HG02852 (cell line): ENCODE measurements around the gene COL16A1.

ENCODE experiments used
- ATAC-seq: cut with Tn5 transposase; IDR thresholded peaks from one replicate; pipeline ENCODE4 v1.9.1; 2021; ENCODE audit warnings: mild to moderate bottlenecking, moderate library complexity; ENCODE audit not compliant: unreplicated experiment

Gene COL16A1

DNA sequence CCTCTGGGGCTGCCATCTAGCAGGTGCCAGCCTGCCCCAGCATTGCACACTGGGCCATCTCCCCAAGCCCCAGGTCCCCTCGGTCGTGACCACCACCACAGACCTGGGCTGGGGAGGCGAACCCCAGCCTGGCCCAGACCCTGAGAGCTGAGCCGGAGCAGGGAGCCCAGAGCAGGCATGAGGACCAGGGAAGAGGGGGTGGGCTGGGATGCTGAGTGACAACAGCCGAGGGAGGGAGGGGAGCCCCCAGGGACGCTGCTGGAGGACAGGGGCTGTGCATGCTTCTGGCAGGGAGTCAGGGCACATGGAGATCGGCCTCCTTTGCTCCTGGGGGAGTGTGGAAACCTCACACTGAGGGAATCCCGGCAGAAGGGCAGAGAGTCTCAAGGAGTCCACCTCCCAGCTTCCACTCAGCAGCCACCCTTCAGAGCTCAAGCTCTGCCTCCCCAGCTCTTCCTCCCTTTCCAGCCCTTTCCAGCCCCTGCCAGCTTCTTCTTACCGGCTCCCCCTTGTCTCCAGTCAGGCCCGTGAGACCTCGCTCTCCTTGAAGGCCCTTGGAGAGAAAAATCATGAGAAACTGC lies 35.4 kb downstream of the COL16A1 start:
- no peak for ATAC-seq

DNA sequence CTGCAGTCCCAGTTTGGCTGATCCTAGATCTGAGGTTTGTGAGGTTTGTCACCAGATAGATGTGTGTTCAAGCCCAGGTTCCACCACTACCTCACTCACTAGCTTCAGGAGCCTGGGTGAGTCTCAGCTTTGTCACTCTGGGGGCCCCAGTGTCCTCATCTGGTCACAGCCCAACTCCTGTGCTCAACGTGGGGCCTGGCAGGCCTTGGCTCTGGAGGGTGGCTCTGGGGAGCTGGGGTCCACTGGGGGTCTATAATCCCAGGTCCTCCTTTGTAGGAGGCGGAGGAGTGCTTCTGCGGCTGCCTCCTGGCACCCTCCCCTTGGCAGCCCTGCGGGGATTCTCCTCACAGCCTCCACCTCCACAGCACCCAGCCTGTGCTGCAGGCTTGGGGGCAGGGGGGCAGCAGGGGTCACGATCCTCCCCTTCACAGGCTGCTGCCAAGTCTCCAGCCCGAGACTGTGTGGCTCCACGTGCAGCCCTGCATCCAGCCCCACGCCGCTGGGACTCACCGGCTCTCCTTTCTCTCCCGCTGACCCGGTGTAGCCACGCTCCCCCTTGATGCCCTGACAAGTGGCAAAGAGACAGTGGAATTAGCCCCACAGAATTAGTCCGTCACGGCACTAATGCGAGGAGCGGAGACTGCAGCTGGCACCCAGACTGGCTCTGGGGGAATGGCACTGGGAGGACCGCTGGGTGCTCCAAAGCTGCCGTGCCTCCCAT lies 36.6 kb downstream of the COL16A1 start:
- no peak for ATAC-seq

DNA sequence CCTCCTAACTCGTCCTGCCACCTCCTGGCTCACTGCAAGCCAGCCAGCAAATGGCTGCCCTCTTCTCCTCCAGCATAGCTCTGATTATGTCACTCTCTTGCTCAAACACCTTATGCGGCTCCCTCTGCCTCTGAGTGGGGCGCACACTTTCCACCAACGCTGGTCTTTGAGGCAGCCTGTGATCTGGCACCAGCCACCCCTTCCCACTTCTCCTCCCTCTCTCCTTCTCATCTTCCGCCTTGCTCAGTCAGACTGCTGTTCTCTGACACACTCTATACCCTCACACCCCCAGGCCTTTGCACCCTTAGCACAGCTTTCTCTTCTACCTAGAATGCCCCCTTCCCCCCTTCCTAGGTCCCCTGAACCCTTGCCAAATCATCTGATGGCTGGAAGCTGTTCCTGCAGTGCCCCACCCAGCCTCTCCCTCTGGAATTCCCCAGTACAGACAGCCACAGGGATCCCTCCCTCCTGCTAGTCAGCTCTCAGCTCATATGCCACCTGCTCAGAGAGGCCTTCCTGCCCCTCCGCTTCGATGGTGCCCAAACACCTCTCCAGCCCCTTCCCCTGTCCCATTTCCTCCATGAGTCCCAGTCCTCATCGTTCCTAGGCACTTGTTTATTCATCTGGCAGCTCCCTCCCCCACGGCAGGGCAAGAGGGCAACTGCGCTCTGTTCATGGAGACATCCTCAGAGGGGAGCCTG lies 37.4 kb downstream of the COL16A1 start:
- no peak for ATAC-seq

DNA sequence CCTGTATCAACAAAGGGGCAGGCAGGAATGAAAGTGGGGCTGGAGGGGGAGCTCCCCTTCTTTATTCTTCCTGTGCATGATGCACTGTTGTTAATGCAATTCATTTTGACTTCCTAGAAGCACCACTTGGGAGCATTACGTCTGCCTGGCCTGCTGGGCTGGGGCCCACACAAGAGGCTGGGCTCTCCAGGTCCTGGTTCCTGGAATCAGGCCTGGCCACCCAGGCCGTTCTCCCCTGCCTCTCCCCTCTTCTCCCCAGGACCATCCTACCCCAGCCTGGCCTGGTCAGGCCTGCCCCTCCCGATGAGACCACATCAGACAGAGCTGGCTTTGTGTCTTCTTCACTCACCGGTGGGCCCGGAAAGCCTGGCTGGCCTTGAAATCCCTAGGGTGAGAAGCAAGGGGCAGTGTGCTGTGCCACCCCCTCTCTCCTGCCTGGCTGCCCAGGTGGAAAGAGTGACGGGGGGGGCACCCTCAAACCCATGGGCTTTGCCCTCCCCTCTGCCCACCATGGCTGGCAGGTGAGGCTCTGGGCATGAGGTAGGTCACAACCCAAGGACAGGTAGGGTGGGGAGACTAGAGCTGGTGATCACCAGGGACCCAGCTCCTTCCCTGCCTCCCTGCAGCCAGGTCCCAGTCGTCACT lies 38.5 kb downstream of the COL16A1 start:
- ATAC-seq, result no peak

DNA sequence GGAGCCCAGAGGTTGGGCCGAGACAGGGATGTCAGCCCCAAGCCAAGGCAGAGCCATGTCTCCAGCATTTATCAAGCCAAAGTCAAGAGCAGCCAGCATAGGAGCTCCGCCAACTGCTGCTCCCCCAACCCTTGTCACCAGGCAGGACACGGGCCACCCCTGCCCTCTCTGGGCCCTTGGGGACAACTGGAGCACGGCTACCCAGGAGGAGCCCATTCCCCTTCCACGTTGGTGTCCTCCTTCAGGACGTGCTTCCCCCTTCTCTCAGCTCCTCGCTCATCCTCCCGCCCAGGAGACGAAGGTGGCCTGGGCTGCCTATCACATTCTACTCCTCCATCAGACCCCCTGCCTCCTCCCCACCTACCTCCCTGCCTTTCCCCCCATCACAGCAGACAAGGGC lies 39.3 kb downstream of the COL16A1 start:
- ATAC-seq, result no peak

DNA sequence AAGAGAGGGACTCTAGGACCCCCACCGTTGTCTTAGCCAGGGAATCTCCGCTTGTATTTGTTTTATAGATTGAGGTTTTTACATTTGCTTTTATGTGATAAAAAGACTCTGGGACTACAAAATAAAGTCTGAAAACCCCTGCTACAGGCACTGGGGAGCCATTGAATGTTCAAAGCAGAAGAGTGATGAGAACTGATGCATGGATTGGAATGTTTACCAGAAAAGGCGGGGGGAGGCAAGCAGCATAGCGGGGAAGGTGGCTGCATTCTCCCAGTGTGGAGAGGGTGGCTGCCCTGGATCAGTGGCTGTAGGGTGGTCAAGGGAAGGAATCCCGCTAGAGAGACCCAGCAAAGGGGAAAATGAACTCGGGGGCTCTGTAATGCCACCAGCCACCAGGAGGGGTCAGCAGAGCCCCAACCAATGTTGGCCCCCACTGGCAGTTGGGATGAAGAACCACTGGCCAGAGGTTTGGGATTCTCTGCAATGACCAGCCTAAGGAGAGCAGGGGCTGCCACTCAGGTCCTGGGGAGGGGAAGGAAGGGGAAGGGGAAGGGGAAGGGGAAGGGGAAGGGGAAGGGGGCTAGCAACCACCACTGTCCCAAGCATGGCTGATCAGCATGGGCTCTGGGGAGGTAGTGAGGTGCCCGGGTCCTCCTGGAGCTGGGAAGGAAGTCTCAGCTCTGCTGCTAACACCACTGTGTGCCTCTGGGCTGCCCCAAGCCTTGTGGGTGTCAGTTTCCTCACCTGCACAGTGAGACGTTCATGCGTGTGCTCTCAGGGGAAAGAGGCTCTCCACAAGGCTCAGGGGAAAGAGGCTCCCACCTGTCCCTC lies 40.0 kb downstream of the COL16A1 start:
- ATAC-seq, result no peak

DNA sequence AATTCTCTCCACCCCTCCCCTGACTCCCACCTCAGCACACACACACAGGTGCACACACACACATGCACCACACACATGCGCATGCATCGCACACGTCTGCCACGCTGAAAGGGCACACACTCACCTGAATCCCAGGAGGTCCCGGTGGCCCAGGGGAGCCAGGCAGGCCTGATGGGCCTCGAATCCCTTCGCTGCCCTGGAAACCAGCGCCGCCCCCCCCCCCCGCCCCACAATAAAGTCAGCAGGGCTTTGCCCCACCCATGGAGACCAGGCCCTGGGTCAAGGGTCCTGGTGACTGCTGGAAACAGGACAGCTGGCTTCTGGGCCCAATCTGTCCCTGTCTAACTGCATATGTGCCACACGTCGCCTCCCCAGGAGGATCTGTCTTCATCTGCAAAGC lies 41.4 kb downstream of the COL16A1 start:
- no peak for ATAC-seq

DNA sequence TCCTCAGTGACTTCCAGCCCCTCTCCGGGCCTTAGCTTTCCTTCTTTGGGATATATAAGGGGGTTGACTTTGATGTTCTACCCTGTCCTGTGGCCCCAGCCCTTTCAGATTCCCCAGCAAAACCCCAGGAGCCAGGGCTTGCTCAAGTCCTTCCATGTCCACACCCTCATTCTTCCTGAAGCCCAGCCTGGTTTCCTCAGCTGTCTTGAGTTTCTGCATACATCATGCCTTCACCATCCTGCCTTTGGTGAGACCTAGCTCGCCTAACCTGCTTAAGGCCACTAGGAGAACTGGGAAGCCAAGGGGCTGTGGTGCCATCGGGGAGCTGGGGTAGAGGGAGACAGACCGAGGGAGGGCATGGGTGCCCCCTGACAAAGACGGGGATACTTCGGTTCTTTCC lies 42.0 kb downstream of the COL16A1 start:
- ATAC-seq, result no peak

DNA sequence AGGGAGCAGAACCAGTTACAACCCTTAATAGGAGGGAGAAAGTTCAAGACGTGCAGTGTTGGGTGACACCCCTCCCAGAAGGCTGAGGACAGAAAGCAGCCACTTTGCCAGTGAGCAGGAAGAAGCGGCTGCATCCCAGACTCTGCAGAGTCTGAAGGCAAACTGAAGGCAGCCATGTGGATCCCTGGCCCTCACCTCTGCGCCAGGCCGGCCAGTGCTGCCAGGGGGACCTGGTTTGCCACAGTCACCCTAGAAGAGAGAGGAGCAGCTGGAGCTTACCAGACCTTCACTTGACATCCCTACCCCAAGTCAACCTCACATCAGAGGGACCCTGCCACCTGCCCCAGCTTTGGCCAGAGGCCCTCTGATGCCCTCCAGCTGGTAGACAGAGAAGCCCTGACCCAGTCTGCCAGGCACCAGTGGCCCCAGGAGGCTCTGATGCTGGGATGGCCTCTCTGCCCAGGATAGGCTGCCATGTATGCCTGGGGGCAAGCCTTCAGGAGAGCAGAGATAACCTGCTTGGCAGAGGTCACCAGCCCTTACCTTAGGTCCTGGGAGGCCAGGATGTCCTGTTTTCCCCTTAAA lies 42.9 kb downstream of the COL16A1 start:
- no peak for ATAC-seq

DNA sequence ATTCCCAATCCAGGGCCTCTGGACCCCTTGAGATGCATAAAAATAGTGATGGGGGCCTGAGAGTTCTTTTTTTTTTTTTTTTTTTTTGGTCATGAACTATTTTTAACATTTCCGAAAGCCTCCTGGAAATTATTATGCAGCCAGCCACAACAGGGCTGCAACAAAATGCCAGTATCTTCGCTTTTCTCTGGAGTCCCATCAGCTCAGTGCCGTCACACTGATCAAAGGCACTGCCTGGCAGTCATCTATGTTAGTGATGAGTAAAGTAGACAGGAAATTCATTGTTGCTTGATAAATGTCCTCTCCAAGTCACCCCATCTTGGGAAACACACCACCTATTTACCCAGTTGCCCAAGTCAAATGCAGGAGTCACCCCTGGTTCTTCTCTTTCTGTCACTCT lies 43.9 kb downstream of the COL16A1 start:
- no peak for ATAC-seq

DNA sequence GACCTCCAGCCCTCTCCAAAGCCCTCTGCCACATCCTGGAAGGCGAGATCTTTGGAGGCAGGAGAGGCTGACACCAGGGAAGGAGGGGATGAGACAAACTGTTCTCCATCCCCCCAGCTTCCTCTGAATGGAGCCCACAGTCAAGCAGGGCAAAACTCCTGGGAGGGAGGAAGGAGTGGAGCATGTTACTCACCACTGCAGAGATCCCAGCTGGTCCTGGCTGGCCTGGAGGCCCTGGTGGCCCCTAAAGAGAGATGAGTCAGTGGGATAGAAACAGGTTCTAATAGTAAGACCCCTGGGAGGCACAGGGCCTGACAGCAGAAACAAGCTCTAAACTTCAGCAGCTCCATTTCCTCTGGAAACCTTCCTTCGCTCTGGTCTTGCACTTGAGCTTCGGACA lies 45.1 kb downstream of the COL16A1 start:
- no peak for ATAC-seq

DNA sequence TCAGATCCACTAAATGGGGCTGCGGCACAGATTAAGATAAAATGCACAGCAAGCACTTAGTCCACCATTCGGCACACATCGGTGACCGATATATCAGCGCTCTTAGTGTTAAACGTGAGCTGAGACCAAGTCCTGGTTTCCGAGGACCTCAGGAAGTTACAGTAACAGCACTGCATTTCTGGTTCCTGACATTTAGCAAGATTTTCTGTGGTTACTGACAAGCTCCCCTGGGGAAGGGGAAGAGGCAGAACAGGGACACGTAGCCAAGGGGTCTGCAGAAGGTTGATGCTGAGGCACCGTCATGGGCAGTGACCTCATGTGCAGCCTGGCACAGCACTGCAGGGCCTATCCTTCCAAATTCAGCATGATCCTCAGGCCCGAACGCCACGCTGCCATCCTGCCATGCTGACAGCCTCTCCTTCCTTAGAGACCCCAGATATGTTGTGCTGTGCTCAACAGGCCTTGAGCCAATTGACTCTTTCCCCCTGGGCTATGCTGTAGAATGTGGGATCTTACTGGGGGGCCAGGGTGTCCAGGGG lies 45.8 kb downstream of the COL16A1 start:
- no peak for ATAC-seq

DNA sequence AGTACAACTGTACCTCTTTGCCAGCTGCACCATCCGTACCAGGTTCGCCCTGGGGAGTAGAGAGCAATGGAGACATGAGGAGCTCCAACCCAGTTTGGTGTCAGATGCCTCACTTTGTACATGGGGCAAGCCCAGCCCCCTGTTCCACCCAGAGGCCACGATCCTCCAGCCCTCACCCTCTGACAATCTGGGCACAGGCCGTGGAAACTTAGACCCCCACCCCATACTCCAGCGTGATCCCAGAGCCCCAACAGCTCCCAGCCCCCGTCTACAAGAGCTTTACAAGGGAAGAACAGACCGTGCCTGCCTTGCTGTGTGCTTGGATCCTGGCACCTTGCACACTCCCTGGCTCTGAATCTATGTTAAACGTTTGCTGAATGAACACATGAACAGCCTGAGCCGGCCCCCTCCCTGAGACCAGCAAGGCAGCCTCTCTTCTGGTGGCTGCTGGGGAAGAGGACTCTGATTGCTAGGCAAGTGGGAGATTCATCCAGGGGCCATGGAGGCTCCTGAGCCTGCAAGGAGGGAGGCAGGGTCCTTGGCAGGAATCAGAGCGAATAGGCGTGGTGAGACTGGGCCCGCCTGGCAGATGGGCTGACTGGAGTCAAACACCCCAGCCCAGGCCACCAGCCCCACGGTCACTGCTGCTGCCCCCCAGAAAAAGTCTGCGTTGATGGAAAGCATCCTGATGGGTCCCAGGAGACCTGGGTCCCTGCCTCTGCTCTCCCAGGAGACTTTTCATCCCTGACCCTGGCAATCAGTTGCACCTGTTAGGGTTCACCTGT lies 46.6 kb downstream of the COL16A1 start:
- no peak for ATAC-seq

DNA sequence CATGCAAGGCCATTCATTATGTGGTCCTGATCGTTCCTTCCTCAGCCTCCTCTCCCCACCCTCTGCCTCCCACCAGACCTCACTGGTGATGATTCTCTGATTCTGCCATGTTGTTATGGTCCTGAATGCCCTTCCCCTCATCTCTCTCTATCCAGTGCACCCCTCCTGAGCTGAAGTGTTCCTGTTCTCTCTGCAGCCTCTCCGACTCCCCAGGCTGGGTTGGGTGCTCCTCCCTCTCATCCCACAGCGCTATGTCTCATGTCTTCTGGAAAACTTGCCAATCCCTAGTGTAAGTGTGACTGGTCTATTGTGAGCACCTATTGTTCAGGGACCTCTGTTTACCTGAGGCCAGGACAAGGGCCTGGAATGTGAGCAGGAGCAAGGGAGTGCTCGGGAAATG lies 48.1 kb downstream of the COL16A1 start:
- ATAC-seq, result no peak

DNA sequence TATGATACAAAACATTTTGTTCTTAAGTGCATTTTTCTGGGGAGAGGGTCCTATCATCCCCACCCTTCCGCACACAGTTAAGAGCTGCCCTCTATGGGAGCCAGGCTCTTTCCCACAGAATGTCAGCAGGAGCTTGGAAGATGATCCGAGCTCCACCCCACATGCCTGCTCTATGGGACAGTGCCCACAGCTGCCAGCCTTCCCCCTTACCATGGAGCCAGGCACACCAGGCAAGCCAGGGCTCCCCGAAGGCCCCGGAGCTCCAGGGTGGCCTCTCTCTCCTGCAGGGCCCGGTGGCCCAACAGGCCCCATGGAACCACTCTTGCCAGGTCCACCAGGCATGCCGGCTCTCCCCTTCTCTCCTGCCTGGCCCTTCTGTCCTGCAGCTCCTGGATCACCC lies 48.7 kb downstream of the COL16A1 start:
- no peak for ATAC-seq

DNA sequence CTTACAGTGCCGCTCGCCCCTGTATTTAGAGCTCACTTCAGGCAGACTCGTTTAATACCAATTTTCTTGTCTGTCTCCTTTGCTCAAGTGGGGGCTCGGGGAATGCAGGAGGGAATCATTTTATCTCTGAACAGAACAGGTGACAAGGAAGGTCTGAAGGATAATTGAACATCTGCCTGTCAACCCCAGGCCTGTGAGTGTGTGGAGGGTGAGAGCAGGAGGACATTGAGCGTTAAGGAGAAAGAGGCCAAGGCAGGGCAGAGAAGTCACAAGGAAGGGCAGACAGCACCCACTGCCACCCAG lies 49.4 kb downstream of the COL16A1 start:
- ATAC-seq, result no peak

DNA sequence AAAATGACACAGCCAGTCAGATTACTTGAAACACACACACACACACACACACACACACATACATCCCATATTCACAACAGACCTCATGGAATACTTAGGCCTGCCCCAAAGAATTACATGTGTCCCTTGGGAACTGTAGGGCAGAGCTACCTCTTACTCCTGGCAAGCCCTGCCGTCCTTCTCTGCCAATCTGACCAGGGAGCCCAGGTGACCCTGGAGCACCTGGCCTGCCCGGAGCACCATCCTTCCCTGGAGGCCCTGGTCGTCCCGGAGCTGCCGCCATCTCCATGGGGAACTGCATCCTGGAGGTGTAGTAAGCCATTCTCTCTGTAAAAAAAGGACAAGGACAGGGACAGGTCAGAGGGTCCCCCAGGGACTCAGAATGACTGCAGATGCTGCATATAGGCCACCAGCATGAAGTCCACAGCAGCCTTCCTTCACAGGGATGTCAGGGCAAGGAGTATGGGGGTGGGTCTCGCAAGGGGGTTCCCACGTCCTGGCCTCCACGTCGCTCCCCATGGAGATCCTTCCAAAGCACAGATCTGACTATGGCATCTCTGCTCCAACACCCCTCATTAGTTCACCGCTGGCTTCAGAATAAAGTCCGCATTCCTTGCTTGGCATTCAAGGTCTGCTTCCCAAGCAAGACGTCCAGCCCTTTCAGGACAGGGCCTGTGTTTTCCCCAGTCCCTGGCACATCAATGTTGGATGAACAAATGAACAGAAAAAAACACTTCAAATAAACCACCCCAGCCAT lies 49.9 kb downstream of the COL16A1 start:
- ATAC-seq, result no peak

DNA sequence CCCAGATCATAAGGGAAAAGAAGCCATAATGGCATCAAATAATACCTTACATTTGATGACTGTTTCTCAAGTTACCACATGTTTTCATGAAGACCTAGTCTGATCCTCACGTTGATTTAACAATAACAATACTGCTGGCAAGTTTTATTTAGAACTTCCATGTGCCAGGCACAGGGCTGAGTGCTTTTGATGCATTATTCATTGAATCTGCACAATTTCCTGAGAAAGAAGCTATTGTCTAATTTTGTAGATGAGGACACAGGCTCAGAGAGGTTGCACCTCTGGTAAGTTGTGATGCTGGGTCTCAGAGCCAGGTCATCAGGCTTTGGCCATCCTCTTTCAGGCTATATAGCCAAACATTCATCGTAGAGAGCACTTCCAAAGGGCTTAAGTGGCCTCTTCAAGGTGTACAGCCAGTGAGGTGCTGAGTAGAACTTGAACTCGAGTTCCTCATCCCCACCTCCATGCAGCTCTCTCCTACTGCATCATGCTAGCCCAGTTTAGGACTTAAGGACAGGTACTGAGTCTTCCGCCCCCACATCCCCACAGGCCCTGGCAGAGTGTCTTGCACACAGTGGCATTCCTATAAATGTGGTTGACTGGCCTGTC lies 50.8 kb downstream of the COL16A1 start:
- ATAC-seq, result no peak

DNA sequence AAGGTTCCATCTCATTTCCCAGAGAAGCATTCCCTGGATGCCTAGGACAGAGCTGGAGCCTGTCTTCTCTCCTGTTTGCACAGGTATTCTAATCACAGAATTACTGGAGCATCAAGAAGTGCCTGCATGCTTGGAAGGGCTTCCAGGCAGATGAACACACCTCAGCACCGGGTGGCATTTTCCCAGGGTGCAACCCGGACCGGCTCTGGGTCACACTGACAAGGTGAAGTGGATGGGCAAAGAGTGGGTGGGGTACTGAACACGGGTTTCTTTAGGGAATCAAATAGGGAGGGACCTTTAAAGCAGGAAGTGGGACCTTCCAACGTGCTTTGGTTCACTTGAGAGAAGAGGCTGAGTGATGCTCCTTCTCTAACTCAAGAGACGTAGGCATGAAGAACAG lies 52.1 kb downstream of the COL16A1 start:
- ATAC-seq, result no peak
